Stimulated activated CD4-positive, alpha-beta T cell treated with anti-CD3 and anti-CD28 coated beads, Interleukin-1b, Interleukin-23, amount 100 ng/mL, for 1 hour (primary cell): ENCODE data around the gene VPS13D.

Experiments used
- DNase-seq, 2 donors: peaks; one replicate each; pipeline ENCODE4 v3.0.0-alpha.2; 2020; ENCODE audit warnings: low read depth in 2 of 2

Gene VPS13D

DNA sequence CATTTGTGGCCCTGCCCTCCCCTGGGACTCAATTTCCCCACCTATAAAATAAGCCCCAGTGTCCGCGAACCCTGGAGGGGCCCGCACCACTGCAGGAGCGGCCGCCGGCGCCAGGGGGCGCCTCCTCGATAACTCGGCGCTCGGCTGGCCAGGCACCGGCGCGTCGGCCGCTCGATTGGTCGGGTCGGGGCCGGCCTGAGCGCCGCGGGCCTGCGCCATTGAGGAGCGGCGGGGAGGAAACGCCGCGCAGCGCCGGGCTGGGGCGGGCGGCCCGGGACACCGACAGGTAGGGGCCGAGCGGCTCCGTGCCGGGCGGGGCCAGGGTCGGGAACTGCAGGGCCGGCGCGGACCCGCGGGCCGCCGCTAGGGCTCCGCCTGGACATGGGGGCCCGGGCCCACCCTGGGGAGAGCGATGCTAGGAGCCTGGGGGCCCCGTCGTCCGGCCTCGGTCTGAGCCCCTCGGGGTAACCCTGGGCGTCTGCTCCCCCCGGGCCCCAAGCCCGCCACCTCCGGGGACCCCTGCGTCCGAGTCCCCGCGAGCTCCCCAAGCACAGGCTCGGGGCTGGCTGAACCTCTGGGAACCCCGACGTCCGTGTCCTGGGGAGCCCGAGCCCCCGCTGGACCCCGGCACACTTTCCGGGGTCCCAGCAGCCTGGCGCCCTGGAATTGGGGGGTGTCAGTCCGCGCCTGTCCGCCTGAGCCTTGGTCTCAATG, at the start of gene VPS13D:
VPS13D (plus strand) TSS at position 196 of the 714 bp plus-strand sequence. CDS start 4,237 bp downstream, outside the sequence.
- DNase-seq = peak; percentile 65 to 73

- no peak for DNase-seq
Measured at GRCh38 chr1:12180315-12180714, 49.5 kb upstream of the VPS13D start.

DNA sequence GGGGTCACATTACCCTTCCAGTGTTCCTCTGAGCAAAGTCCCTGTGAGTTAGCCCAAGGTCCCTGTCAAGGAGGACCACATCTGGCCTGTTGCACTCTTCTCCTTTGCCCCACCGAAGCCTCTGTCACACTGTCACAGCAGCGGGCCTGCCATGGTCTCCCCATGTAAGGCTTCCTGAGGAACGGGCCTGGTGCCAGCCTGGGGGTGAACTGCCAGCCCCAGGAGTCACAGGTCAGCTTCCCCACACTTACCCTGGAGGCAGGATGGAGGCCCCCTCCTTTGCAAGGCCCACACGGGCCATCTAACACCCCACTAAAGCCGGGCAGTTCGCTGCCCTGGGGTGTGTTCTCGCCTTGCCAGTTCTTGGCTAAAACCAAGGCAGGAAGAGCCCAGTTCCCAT, 48.9 kb upstream of the VPS13D start:
- DNase-seq = no peak

- DNase-seq = no peak
Measured at GRCh38 chr1:12181568-12181967, 48.3 kb upstream of the VPS13D start.

DNA sequence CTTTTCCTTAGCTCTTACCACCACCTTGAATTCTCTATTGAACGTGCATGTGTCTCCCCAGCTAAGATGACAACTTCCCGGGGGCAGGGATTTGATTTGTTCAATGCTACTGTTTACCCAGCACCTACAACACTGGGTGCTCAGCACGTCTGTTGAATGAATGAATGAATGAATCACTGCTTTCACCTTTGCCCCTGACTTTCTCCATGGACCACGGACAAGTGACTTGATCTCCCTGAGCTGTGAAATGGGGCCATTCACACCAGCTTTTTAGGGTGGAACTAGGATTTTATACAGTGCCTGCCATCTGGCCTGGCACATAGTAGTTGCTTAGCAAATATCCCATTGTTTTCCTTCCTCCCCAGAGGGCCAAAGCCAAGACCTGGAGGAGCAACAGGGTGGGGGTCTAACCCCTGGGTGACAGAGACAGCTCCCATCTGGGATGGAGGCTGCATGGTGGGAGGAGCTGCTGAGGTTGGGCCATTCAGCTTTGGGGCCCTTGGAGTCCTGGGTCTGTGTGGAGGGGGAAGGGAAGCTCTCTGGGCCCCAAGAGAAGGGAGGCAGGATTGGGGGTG, 47.3 kb upstream of the VPS13D start:
- no peak for DNase-seq

GRCh38 chr1:12183095-12183794, 46.6 kb upstream of the VPS13D start:
- no peak for DNase-seq

- no peak for DNase-seq
Measured at GRCh38 chr1:12184008-12184681, 45.7 kb upstream of the VPS13D start.

GRCh38 chr1:12185036-12185917, 44.6 kb upstream of the VPS13D start:
- DNase-seq = no peak

GRCh38 chr1:12185918-12186678, 43.7 kb upstream of the VPS13D start:
- no peak for DNase-seq

GRCh38 chr1:12186679-12186985, 43.2 kb upstream of the VPS13D start:
- DNase-seq = no peak

DNA sequence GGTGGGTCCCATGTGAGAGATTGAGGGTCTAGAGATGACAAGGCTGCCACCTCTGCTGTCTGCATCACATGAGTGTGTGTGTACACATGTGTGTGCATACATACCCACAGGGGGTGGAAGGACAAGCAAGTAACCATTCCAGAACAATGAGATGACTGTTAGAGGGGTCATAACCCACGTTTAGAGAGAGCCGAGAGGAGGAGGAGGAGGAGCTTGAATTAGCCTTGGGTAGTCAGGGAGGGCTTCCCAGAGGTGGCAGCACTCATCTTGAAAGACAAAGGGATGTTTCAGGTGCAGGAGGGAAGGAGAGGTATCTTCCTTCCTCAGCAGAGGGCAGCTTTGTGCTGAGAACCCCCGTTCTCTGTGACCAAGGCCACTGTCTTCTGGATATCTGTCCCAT, 41.7 kb upstream of the VPS13D start:
- DNase-seq = no peak

GRCh38 chr1:12188657-12189327, 41.0 kb upstream of the VPS13D start:
- no peak for DNase-seq

- DNase-seq = no peak
Measured at GRCh38 chr1:12189328-12189682, 40.5 kb upstream of the VPS13D start.

- DNase-seq = no peak
Measured at GRCh38 chr1:12191242-12192032, 38.4 kb upstream of the VPS13D start.

- no peak for DNase-seq
Measured at GRCh38 chr1:12194666-12195216, 35.1 kb upstream of the VPS13D start.

GRCh38 chr1:12195416-12195815, 34.4 kb upstream of the VPS13D start:
- DNase-seq = no peak

DNA sequence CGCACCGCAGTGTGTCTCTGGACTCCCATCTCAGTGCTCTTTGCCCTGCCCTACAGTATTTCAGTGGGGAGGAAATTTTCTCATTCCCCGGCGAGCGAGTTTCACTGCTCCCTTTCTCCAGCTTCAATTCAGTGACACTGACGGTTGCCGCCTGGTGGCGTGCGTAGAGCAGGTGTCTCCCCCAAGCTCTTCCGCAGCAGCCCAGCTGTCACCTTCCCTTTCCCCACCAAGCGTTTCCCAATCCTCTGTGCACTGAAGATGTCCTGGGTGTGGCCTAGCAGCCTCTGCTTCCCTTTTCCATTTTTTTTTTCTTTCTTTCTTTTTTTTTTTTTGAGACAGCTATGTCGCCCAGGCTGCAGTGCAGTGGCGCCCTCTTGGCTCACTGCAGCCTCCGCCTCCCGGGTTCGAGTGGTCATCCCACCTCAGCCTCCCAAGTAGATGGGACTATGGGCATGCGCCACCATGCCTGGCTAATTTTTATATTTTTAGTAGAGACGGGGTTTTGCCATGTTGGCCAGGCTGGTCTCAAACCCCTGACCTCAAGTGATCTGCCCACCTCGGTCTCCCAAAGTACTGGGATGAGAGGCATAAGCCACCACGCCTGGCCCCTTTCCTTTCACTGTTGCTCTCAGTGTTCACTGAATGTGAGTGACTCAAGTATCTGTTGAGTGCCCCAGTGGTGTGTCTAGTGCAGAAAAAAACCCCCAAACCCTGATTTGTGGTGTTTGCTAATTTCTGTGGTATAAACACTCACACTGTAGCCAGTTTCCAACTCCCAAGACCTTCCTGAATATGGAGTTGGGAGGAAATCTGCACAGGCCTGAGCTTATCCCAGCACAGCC, 33.0 kb upstream of the VPS13D start:
- no peak for DNase-seq

DNA sequence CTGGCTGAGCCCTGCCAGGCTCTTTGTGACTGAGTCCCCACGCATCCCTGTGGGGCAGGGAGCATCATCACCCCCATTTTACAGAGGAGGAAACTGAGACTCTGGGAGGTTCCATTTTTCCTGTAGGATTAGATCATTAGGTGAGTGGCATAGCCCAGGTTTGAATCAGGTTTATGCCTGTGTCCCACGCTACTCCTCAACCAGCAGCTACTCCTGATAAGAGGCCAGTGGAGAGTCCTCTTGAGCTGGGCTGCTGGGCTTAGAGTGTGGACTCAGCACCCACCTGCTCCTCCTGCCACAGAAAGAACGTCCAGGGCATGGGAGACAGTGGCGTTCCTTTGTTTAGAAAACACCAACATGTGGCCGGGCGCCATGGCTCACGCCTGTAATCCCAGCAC, 32.3 kb upstream of the VPS13D start:
- DNase-seq = no peak
